ENCODE results near the gene RNF4. TPM values are rescaled to one million over a fixed set of nuclear protein-coding genes. Genes with fewer than 3 reads are reported as not detected.

Gene RNF4
- total RNA-seq, 1 donor, result 68.8 TPM

DNA sequence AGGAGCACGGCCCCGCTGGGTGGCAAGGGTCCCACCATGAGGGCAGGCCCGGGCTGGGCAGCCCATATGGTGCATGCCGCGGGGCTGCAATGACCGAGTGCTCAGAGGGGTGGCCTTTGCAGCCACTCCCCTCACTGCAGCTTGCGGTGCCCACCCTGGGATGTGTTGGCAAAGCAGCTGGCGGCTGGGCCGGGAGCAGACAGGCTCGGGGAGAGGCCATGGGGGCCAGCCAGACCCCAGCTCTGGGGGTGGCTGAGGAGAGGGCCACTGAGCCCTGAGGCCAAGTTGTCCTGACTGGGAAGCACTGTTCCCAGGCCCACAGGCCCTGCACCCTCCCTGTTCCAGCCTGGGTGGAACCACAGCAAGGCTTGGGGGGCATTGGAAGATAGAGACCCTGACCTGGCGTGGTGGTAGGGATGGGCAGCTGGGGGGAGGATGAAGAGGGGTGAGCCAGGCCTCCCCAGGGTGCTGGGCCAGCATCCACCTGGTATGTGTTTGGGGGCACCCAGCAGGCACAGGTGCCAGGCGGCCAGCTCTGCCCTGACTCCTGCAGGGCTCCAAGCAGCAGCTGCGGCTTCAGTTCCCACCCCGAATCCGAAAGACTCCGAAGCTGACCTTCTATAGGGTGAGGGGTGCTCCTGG, 18.4 kb upstream of the RNF4 start:
- no peak overlapping the region for H3K4me3 ChIP-seq (ENCODE audit: insufficient read depth, low read length)

DNA sequence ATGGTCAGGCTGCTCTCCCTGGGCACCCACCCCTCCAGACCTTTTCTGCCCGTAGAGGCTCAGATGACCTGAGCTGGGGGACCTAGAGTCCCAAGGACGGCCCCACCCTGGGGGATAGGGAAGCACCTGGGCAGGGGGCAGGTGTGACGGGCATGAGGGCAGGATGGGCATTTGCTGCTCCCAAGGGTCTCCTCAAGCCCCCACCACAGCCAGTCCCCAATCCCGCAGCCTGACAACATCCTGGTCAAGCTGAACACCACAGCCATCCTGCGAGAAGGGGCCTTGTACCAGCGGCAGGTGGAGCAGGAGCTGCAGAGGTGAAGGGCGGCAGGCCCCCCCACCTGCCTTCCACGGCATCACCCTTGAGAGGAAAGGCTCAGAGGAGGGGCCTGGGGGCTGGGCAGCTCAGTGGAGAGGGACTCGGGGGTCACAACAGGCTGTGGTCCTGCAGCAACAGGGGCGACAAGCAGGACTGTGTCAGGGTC, 17.8 kb upstream of the RNF4 start:
- Histone ChIP-seq H3K9me3 (ENCODE audit: low read depth, low read length) (no peaks in the 10 kb centered on the region), H3K4me1 (ENCODE audit: insufficient read depth, low read length) (no peaks in the 10 kb centered on the region), H3K36me3 (ENCODE audit: insufficient read depth, low read length) (no peaks in the 10 kb centered on the region), H3K27me3 (ENCODE audit: insufficient read depth, low read length) (no peaks in the 10 kb centered on the region), H4K20me1 (ENCODE audit: insufficient read depth, low read length) (no peaks in the 10 kb centered on the region), H3K4me3 (ENCODE audit: insufficient read depth, low read length) (no peak overlapping the region), H3K27ac (ENCODE audit: low read depth, low read length) (no peak overlapping the region), H3K79me2 (ENCODE audit: insufficient read depth, low read length) (no peaks in the 10 kb centered on the region), H3K4me2 (ENCODE audit: insufficient read depth, low read length) (no peak overlapping the region), H2AFZ (ENCODE audit: low read length) (no peak overlapping the region)
- DNase-seq (ENCODE audit: insufficient read length, low spot score, missing footprints), result peak; percentile 39
- TF ChIP-seq, protein P1, sequence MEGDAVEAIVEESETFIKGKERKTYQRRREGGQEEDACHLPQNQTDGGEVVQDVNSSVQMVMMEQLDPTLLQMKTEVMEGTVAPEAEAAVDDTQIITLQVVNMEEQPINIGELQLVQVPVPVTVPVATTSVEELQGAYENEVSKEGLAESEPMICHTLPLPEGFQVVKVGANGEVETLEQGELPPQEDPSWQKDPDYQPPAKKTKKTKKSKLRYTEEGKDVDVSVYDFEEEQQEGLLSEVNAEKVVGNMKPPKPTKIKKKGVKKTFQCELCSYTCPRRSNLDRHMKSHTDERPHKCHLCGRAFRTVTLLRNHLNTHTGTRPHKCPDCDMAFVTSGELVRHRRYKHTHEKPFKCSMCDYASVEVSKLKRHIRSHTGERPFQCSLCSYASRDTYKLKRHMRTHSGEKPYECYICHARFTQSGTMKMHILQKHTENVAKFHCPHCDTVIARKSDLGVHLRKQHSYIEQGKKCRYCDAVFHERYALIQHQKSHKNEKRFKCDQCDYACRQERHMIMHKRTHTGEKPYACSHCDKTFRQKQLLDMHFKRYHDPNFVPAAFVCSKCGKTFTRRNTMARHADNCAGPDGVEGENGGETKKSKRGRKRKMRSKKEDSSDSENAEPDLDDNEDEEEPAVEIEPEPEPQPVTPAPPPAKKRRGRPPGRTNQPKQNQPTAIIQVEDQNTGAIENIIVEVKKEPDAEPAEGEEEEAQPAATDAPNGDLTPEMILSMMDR (IDR thresholded peaks at IDR 0.05; ENCODE audit: extremely low read depth, low read depth, low read length), result no peak

More for the DNA sequence above, 18.4 kb upstream of the RNF4 start:
- Histone ChIP-seq H3K4me2 (ENCODE audit: insufficient read depth, low read length) (no peak overlapping the region), H3K27me3 (ENCODE audit: insufficient read depth, low read length) (no peaks in the 10 kb centered on the region), H3K27ac (ENCODE audit: low read depth, low read length) (no peak overlapping the region), H3K79me2 (ENCODE audit: insufficient read depth, low read length) (no peaks in the 10 kb centered on the region), H2AFZ (ENCODE audit: low read length) (no peak overlapping the region), H3K4me1 (ENCODE audit: insufficient read depth, low read length) (no peaks in the 10 kb centered on the region), H4K20me1 (ENCODE audit: insufficient read depth, low read length) (no peaks in the 10 kb centered on the region), H3K9me3 (ENCODE audit: low read depth, low read length) (no peaks in the 10 kb centered on the region), H3K36me3 (ENCODE audit: insufficient read depth, low read length) (no peaks in the 10 kb centered on the region)
- DNase-seq (ENCODE audit: insufficient read length, low spot score, missing footprints), result peak; percentile 41
- TF ChIP-seq, protein P1 (IDR thresholded peaks at IDR 0.05; ENCODE audit: extremely low read depth, low read depth, low read length), result no peak

DNA sequence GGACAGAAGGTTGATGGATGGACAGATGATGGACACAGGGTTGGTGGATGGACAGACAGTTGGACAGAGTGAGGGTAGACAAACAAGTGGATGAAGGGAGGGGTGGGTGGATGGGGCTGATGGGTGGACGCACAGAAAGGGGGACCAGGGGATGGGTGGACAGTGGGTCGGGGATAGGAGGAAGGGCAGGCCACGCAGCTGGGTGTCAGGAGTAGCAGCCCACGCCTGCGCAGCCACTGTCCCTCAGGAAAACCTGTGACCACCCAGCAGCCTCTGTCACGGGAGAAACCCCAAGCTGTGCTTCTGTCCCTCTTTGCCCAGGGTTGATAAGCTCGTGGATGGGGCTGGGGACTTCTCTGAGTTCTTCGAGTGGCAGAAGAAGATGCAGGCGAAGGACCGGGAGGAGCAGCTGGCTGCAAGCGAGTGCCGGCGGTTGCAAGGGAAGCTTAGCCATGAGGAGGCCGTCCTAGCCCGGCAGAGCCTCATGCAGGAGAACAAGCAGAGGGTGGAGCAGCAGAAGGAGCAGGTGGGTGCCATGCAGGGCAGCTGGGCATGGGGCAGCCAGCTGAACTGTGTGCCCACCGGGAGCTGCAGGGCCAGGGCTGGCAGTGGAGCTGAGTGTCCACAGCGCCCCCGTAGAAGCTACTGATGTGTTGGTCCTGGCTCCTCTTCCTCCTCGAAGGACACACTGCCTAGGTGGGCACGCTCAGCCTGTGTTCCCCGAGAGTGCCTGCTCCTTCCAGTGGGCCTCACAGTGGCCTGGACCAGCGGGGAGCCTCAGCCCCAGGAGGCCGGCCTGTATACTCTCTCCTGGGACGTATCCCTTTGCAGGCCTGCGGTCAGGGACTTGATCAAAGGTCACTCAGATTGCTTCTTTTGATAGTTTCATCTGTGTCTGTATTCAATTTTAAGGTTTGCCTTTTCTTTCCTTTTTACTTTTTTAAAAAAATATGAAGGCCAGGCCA, 16.8 kb upstream of the RNF4 start:
- no peak overlapping the region for H2AFZ ChIP-seq (ENCODE audit: low read length)
- H3K4me1 ChIP-seq (ENCODE audit: insufficient read depth, low read length), result no peaks in the 10 kb centered on the region
- no peak overlapping the region for H3K4me3 ChIP-seq (ENCODE audit: insufficient read depth, low read length)
- H3K9me3 ChIP-seq (ENCODE audit: low read depth, low read length), result no peaks in the 10 kb centered on the region
- TF ChIP-seq, protein P1 (IDR thresholded peaks at IDR 0.05; ENCODE audit: extremely low read depth, low read depth, low read length), result no peak
- DNase-seq (ENCODE audit: insufficient read length, low spot score, missing footprints), result peak; percentile 73
- H4K20me1 ChIP-seq (ENCODE audit: insufficient read depth, low read length), result no peaks in the 10 kb centered on the region
- no peak overlapping the region for H3K4me2 ChIP-seq (ENCODE audit: insufficient read depth, low read length)
- no peaks in the 10 kb centered on the region for H3K27me3 ChIP-seq (ENCODE audit: insufficient read depth, low read length)
- H3K27ac ChIP-seq (ENCODE audit: low read depth, low read length), result no peak overlapping the region
- no peaks in the 10 kb centered on the region for H3K79me2 ChIP-seq (ENCODE audit: insufficient read depth, low read length)
- H3K36me3 ChIP-seq (ENCODE audit: insufficient read depth, low read length), result no peaks in the 10 kb centered on the region
